HFF-Myc (cell line): ENCODE data around the gene KRT20.

Experiments
- DNase-seq: peaks from one replicate; pipeline ENCODE4 v3.0.0-alpha.2; 2011; ENCODE audit warnings: low read depth; ENCODE audit errors: extremely low read depth
- H3K4me3 ChIP-seq: replicated peaks from 2 replicates; pipeline ENCODE4 v1.5.1; 2011; ENCODE audit warnings: low read depth, mild to moderate bottlenecking, control low read depth, low read length
- CTCF ChIP-seq: IDR thresholded peaks from 2 replicates; pipeline ENCODE4 v1.5.1; 2012; ENCODE audit warnings: mild to moderate bottlenecking, low read depth, low read length, control low read depth; ENCODE audit errors: missing control alignments

The KRT20 gene

DNA sequence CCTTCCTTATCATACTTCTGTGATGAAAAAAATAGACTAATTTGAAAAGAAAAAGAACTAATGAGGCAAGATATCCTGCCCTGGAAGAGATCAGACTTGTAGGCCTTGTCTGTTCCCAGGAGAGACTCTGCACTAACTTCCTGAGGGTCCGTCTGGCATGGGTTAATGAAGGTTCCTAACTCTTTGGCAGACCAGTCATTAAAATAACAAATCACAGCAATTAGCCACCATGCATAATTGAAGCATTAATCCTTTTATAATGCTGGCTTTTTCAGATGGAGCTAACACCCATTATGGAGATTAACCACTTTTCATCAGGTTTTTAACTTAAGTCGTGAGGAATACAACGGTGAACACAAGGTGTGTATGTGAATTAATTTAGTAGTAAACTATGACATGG, 52.2 kb downstream of the KRT20 start:
- no peak for DNase-seq
- TF ChIP-seq CTCF, result no peak
- H3K4me3 ChIP-seq, result no peak overlapping the region

DNA sequence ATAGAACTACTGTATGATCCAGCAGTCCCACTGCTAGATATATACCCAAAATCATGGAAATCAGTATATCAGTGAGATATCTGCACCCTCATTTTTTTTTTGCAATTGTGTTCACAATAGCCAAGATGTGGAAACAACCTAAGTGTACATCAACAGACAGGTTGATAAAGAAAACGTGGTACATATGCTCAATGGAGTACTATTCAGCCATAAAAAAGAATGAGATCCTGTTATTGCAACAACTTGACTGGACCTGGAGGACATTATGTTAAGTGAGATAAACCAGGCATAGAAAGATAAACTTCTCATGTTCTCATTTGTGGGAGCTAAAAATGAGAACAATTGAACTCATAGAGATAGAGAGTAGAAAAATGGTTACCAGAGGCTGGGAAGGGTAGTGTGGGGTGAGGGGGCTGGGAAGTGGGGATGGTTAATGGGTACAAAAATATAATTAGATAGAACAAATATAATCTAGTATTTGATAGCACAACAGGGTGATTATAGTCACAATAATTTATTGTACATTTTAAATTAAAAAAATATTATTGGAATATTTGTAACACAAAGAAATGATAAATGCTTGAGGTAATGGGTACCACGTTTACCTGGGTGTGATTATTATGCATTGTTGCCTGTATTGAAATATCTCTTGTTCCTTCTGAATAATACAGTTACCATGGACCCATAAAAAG, 54.8 kb downstream of the KRT20 start:
- H3K4me3 ChIP-seq, result no peak overlapping the region
- DNase-seq, result no peak
- TF ChIP-seq CTCF, result no peak

GRCh38 chr17:40828454-40829044, 56.5 kb downstream of the KRT20 start:
- H3K4me3 ChIP-seq, result no peak overlapping the region
- TF ChIP-seq CTCF, result no peak
- DNase-seq, result no peak

- H3K4me3 ChIP-seq, result no peak overlapping the region
- DNase-seq, result no peak
These were observed 57.1 kb downstream of the KRT20 start for GRCh38 chr17:40827746-40828453.

More at GRCh38 chr17:40827746-40828453, 57.1 kb downstream of the KRT20 start:
- no peak for TF ChIP-seq CTCF
